Heart left ventricle (tissue), 13 donors: Measurements from ENCODE around the gene SYMPK.

ENCODE experiments used
- POLR2A ChIP-seq, 2 donors: fragments of 450-650 bp; IDR thresholded peaks; one replicate each; pipeline ENCODE4 v1.6.1; 2017; ENCODE audit warnings: antibody characterized with exemption in 2 of 2, mild to moderate bottlenecking in 2 of 2, moderate library complexity in 2 of 2
- TF ChIP-seq, protein P1 (sequence below), 12 donors: fragments of 200-600 bp; sonication (generic) in 4 of 12; IDR thresholded peaks; one replicate each; pipeline versions ENCODE4 v1.5.0 to v1.8.0; 2018 to 2022; ENCODE audit warnings: antibody characterized with exemption in 12 of 12, mild to moderate bottlenecking in 5 of 12
- donor health status: ischemic (EF 13 %, LVEDD 7.1; RV severe dilation, severe dysfunction).
- donor health status: DM: no; HTN: yes; CAD: no.
- donor health status: DM: no; HTN: no; CAD: no.
- donor health status: ischemic (EF 25% LVEDD 6.9; RV normal size, moderate dysfunction).
- donor health status: ischemic (EF 25% LVEDD 5.7; RV mildly dilated, moderate dysfunction).
- donor health status: ischemic (EF 35%, LVEDD 5.7; RV mildly dilated, moderate dysfunction).
- donor health status: nonischemic (EF 11% LVEDD 7.7; RV severe dilation, severe dysfunction).
- donor health status: DM: yes; HTN: yes; CAD: no.
- donor health status: PGD.
- donor health status: ischemic (EF 29% LVEDD 5.4; RV normal size, mild dysfunction).
- donor health status: nonischemic (EF 23%, LVEDD 6.1; RV moderate dilation, normal function).

DNA sequence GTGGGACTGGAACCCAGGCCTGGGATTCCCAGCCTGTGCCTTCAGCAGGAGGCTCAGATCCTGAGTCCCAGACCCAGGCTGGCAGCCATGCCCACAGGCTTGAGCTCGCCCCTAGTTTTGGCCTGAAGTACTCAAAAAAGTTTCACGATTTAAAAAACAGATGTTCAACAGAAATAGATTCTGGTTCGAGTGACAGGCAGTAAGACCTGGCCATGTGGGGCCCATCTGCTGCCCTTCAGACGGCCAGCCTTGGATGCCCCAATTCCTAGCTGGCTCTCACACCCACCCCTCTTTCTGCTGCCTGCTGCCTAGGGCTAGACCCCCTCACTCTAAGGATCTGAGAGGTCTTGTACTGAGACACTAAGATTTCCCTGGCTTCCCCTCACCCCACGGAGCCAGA is 77.8 kb downstream of the SYMPK start:
- TF ChIP-seq, protein P1, sequence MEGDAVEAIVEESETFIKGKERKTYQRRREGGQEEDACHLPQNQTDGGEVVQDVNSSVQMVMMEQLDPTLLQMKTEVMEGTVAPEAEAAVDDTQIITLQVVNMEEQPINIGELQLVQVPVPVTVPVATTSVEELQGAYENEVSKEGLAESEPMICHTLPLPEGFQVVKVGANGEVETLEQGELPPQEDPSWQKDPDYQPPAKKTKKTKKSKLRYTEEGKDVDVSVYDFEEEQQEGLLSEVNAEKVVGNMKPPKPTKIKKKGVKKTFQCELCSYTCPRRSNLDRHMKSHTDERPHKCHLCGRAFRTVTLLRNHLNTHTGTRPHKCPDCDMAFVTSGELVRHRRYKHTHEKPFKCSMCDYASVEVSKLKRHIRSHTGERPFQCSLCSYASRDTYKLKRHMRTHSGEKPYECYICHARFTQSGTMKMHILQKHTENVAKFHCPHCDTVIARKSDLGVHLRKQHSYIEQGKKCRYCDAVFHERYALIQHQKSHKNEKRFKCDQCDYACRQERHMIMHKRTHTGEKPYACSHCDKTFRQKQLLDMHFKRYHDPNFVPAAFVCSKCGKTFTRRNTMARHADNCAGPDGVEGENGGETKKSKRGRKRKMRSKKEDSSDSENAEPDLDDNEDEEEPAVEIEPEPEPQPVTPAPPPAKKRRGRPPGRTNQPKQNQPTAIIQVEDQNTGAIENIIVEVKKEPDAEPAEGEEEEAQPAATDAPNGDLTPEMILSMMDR (IDR thresholded peaks at IDR 0.05) = no peak
- TF ChIP-seq POLR2A (IDR thresholded peaks at IDR 0.05) = no peak
